Activated naive CD4-positive, alpha-beta T cell treated with anti-CD3 and anti-CD28 coated beads, Interleukin-2, amount 10 ng/mL, durations not matched to agents 7 days and 5 days (primary cell): Measurements from ENCODE around the gene CES2.

Source experiments
- CTCF ChIA-PET: fragments of 350-600 bp; sonication (Branson Sonifier 250); formaldehyde crosslinking; loops from one replicate; lab custom pipeline; 2021; ENCODE audit warnings: antibody characterized with exemption; lab: Charles Lee
- DNase-seq: peaks from one replicate; pipeline ENCODE4 v3.0.0-alpha.2; 2020
- H3K27ac Mint-ChIP-seq: one replicate; pipeline ENCODE4 v1.8.0; 2021; ENCODE audit warnings: mild to moderate bottlenecking, moderate library complexity, mixed read lengths
- H3K27me3 Mint-ChIP-seq: one replicate; pipeline ENCODE4 v1.8.0; 2021; ENCODE audit warnings: mild to moderate bottlenecking, mixed read lengths
- H3K36me3 Mint-ChIP-seq: one replicate; pipeline ENCODE4 v1.8.0; 2021; ENCODE audit warnings: mixed read lengths
- H3K4me1 Mint-ChIP-seq: one replicate; pipeline ENCODE4 v1.8.0; 2021; ENCODE audit warnings: mixed read lengths
- H3K4me3 Mint-ChIP-seq: one replicate; pipeline ENCODE4 v1.8.0; 2021; ENCODE audit warnings: mild to moderate bottlenecking, moderate library complexity, mixed read lengths
- H3K9me3 Mint-ChIP-seq: one replicate; pipeline ENCODE4 v1.8.0; 2021; ENCODE audit warnings: mixed read lengths

CES2 gene

GRCh38 chr16:66918803-66919568 lies 16.3 kb upstream of the CES2 start, which contains the start of gene CDH16:
TSS of gene CDH16 (minus strand) at chr16:66918885. CDS start at chr16:66918065, 820 bp downstream.
- Mint-ChIP-seq H3K4me3 (no peak within 1 kb of the TSS), H3K9me3 (no peaks in the 10 kb centered on the region), H3K27ac (no peak within 1 kb of the TSS), H3K27me3 (peaks cover 86% of the 10 kb centered on the region), H3K4me1 (peaks cover 4% of the 10 kb centered on the region), H3K36me3 (no peaks in the 10 kb centered on the region)
- DNase-seq: no peak
- CTCF ChIA-PET: interaction anchor here (1.4 to 6.4 kb wide), 5 partner anchors 9 to 29 kb away, joined by 3 to 36 read pairs (median 7); no protein-coding TSS in a partner anchor

GRCh38 chr16:66919569-66920298 lies 15.6 kb upstream of the CES2 start:
- CTCF ChIA-PET: interaction anchor here (1.4 to 6.4 kb wide), 4 partner anchors 9 to 28 kb away, joined by 3 to 36 read pairs (median 8); no protein-coding TSS in a partner anchor
- Mint-ChIP-seq H3K27me3 (peaks cover 91% of the 10 kb centered on the region), H3K4me3 (no peak overlapping the region), H3K4me1 (peaks cover 8% of the 10 kb centered on the region), H3K27ac (no peak overlapping the region), H3K36me3 (no peaks in the 10 kb centered on the region), H3K9me3 (no peaks in the 10 kb centered on the region)
- DNase-seq: no peak

DNA sequence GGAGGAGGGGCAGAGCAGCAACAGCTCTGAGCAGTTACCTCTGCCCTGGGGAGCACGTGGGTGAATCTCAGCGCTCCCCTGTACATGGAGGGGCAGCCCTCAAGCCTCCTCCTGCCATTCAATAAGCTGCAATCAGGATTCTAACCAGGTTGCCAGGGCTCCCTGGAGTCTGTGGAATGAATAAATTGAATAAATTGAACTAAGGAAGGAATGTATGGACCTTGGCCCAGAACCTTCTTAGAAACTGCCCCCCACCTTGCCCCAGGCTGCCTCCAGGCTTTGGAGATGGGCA lies 15.1 kb upstream of the CES2 start:
- Mint-ChIP-seq H3K27ac (no peak overlapping the region), H3K4me1 (peaks cover 9% of the 10 kb centered on the region), H3K36me3 (no peaks in the 10 kb centered on the region), H3K9me3 (no peaks in the 10 kb centered on the region), H3K4me3 (no peak overlapping the region), H3K27me3 (peaks cover 91% of the 10 kb centered on the region)
- CTCF ChIA-PET: interaction anchor here (1.4 to 6.4 kb wide), 3 partner anchors 8 to 27 kb away, joined by 3 to 36 read pairs (median 9); no protein-coding TSS in a partner anchor
- DNase-seq: no peak

DNA sequence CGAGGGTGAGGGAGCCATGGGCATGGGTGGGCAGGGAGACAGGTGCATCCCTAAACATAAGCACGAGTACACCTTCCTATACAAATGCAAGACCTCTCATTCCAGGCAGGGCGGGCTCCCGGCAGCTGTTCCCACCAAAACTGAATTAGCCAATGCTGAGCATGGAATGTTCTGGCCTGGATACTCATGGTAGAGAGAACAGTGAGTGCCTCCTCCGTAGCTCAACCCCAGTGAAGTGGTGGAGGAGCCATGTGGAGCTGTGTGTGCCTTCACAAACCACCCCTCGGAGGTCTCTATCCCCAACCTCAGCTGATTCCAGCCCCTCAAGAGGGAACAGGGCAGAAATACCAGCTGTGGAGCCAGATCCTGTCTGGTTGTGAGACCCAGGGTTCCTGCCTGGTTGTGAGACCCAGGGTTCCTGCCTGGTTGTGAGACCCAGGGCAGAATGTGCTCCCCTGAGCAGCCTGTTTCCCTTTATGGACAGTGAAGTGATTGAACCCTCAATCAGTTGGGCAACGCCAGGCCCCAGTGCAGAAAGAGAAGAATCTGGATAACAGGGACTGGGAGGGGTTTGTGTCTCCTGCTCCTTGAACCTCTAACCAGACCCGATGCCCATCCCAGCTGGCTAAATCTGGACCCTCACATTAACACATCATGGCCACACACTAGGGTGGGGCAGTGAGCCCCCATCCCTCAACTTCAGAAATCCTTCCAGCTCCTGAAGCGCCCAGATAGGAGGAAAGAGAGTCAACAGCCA lies 14.2 kb upstream of the CES2 start:
- no peak for DNase-seq
- Mint-ChIP-seq H3K27me3 (peaks cover 91% of the 10 kb centered on the region), H3K4me1 (peaks cover 16% of the 10 kb centered on the region), H3K9me3 (no peaks in the 10 kb centered on the region), H3K4me3 (no peak overlapping the region), H3K27ac (no peak overlapping the region), H3K36me3 (no peaks in the 10 kb centered on the region)
- CTCF ChIA-PET: interaction anchor here (0.9 to 6.4 kb wide), 3 partner anchors 10 to 27 kb away, joined by 3 to 36 read pairs (median 4); no protein-coding TSS in a partner anchor

DNA sequence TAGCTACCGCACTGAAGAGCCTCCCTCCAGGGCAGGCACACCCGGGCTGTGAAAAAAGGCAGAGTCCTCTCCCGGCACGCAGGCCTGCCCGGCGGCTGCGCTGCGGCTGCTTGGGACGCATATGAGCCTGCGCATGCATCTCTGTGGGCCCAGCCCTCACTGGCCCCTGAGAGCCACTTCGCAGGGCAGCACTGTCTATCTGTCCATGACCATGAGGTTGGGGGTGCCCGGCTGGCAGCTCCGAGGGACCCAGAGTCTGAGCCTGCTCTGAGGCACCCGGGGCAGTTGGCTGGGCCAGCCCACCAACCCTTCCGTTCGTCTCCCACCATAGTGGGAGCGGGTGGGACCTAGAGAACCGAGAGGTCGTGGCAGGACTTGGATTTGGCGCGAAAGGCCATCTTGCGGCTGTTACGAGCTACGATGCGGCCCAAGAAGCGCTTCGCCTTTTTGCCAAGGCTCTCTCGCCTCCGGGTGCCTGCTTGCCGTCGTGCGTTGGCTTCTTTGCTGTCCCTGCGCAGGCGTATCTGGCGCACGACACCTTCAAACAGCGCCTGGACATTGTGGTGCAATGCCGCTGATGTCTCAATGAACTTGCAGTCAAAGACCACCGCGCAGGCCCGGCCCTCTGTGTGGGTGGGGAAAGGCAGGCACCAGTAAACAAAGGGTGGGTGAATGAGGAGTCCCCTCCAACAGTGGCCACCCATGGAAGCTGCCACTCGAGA lies 13.4 kb upstream of the CES2 start:
- no peak overlapping the region for H3K4me3 Mint-ChIP-seq
- CTCF ChIA-PET: interaction anchor here (0.9 to 1.2 kb wide), 3 partner anchors 9 to 27 kb away, joined by 3 to 4 read pairs (median 3); no protein-coding TSS in a partner anchor
- peaks cover 16% of the 10 kb centered on the region for H3K4me1 Mint-ChIP-seq
- H3K9me3 Mint-ChIP-seq: no peaks in the 10 kb centered on the region
- H3K27ac Mint-ChIP-seq: no peak overlapping the region
- H3K36me3 Mint-ChIP-seq: no peaks in the 10 kb centered on the region
- no peak for DNase-seq
- peaks cover 95% of the 10 kb centered on the region for H3K27me3 Mint-ChIP-seq

DNA sequence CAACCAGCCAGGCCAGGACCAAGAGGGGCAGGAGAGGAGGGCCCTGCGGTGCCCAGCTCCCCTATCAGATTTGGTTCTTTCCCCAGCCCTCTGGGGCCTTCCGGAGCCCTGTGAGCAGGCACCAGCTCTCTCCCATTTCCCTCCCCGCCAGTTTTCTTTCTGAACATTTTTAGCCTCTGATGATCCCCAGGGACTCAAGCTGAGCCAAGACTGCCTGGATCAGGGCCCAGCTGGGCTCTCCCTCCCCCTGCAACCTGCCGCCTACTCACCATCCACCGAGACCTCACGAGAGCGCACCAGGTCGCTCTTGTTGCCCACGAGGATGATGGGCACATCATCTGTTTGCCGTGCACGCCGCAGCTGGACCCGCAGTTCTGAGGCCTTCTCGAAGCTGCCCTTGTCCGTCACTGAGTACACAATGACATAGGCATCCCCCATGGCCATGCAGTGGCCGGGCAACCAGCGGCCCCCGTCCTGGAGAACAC lies 12.0 kb upstream of the CES2 start:
- CTCF ChIA-PET: interaction anchor here (1.0 to 7.1 kb wide), 2 partner anchors 10 to 26 kb away, joined by 3 to 135 read pairs; no protein-coding TSS in a partner anchor
- peaks cover 19% of the 10 kb centered on the region for H3K4me1 Mint-ChIP-seq
- no peak overlapping the region for H3K4me3 Mint-ChIP-seq
- no peaks in the 10 kb centered on the region for H3K9me3 Mint-ChIP-seq
- H3K27me3 Mint-ChIP-seq: peaks cover 91% of the 10 kb centered on the region
- DNase-seq: no peak
- no peak overlapping the region for H3K27ac Mint-ChIP-seq
- no peaks in the 10 kb centered on the region for H3K36me3 Mint-ChIP-seq

DNA sequence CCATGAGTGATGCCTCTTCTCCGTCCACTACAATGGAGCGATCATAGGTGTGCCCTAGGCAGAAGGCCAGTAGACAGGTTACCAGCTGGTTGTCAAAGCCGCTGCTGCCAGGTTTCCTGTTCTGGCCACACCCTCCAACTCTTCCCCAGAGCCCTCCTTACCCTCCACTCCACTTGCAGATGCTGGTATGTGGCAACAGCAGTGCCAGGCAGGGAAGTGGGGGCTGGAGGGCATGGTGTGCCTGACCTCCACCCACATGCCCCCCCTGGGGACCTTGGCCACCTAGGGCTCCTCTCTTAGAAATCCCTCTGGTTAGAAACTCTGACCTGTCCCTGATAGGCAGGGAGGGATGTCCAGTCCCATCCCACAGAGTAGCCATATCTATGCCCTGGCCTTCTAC lies 11.4 kb upstream of the CES2 start:
- Mint-ChIP-seq H3K4me1 (peaks cover 19% of the 10 kb centered on the region), H3K36me3 (no peaks in the 10 kb centered on the region), H3K9me3 (no peaks in the 10 kb centered on the region), H3K4me3 (no peak overlapping the region), H3K27ac (no peak overlapping the region), H3K27me3 (peaks cover 87% of the 10 kb centered on the region)
- CTCF ChIA-PET: interaction anchor here (1.0 to 7.1 kb wide), 2 partner anchors 10 to 27 kb away, joined by 3 to 135 read pairs; no protein-coding TSS in a partner anchor
- DNase-seq: no peak

GRCh38 chr16:66924527-66925321 lies 10.6 kb upstream of the CES2 start:
- DNase-seq: peak; percentile 60
- no peak overlapping the region for H3K27ac Mint-ChIP-seq

DNA sequence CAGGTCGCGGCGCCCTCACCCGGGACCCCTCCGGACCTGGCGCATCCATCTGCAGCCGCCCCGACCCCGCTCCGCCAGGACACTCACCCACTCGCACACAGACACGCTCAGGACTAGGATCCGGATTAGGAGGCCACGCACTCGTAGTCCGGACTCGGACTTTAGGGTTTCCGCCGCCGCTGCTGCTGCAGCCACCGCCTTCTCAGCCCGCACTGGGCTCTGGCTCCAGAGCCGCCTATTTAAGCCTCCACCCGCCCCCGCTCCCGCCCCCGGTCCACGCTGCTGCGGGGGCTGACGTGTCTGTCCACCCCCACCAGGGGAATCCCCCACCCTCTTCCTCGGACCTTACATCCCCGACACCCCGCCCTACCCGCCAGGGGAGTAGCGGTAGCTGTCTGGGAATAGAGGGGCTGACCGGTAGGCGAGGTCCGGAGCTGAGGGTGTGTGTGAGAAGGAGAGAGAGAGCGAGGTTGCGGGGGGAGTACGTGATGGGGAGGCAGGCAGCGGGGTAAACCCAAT lies 9.9 kb upstream of the CES2 start, which contains the start of gene RRAD:
RRAD (minus strand) TSS at position 214 of the 519 bp plus-strand sequence. CDS start 356 bp downstream, outside the sequence.
- H3K36me3 Mint-ChIP-seq: no peaks in the 10 kb centered on the region
- DNase-seq: no peak
- peak within 1 kb of the TSS; percentile 51 for H3K4me3 Mint-ChIP-seq
- H3K27me3 Mint-ChIP-seq: peaks cover 72% of the 10 kb centered on the region
- CTCF ChIA-PET: interaction anchor here (0.8 to 7.1 kb wide), 4 partner anchors 15 to 53 kb away, joined by 3 to 135 read pairs (median 4); partner anchors contain the start of gene CES3
- H3K9me3 Mint-ChIP-seq: no peaks in the 10 kb centered on the region
- no peak within 1 kb of the TSS for H3K27ac Mint-ChIP-seq
- peaks cover 19% of the 10 kb centered on the region for H3K4me1 Mint-ChIP-seq

More at GRCh38 chr16:66924527-66925321, 10.6 kb upstream of the CES2 start:
- CTCF ChIA-PET: interaction anchor here (0.8 to 7.1 kb wide), 3 partner anchors 28 to 52 kb away, joined by 3 to 135 read pairs (median 4); no protein-coding TSS in a partner anchor
- no peaks in the 10 kb centered on the region for H3K36me3 Mint-ChIP-seq
- peak overlapping the region; percentile 18 for H3K4me3 Mint-ChIP-seq
- H3K27me3 Mint-ChIP-seq: peaks cover 78% of the 10 kb centered on the region
- H3K9me3 Mint-ChIP-seq: no peaks in the 10 kb centered on the region
- H3K4me1 Mint-ChIP-seq: peaks cover 19% of the 10 kb centered on the region

GRCh38 chr16:66926171-66926947 lies 9.0 kb upstream of the CES2 start:
- CTCF ChIA-PET: interaction anchor here (0.8 to 7.1 kb wide), 5 partner anchors 8 to 35 kb away, joined by 3 to 135 read pairs (median 4); partner anchors contain the start of gene CES3
- H3K27ac Mint-ChIP-seq: no peak overlapping the region
- DNase-seq: no peak

DNA sequence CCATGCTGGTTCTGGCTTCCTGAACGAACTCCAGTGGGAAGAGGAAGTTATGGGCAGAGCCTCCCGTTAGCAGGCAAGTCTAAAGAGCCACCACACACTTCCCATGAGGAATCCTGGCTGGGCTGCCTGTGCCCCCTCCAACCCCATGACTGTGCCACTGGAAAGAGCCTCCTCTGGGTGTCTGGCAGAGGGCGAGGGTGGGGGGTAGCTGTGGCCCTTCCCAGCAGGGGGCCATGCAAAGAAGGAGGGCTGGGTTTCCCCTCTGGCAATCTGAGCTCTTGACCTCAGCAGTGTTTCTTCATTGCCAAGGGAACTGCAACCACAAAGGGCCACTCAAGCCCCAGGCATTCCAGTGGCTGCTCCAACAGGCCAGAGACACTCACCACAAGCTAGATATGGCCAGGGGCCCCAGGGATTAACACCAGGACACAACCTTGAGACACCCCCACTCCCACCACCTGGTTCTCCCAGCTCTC lies 8.3 kb upstream of the CES2 start:
- peaks cover 7% of the 10 kb centered on the region for H3K36me3 Mint-ChIP-seq
- CTCF ChIA-PET: interaction anchor here (0.9 to 7.1 kb wide), 3 partner anchors 9 to 30 kb away, joined by 3 to 135 read pairs (median 4); no protein-coding TSS in a partner anchor
- H3K27me3 Mint-ChIP-seq: peaks cover 55% of the 10 kb centered on the region
- H3K4me3 Mint-ChIP-seq: no peak overlapping the region
- H3K27ac Mint-ChIP-seq: no peak overlapping the region
- no peaks in the 10 kb centered on the region for H3K9me3 Mint-ChIP-seq
- peaks cover 23% of the 10 kb centered on the region for H3K4me1 Mint-ChIP-seq
- no peak for DNase-seq

More at GRCh38 chr16:66926171-66926947, 9.0 kb upstream of the CES2 start:
- Mint-ChIP-seq H3K4me1 (peaks cover 19% of the 10 kb centered on the region), H3K27me3 (peaks cover 62% of the 10 kb centered on the region), H3K36me3 (peaks cover 2% of the 10 kb centered on the region), H3K4me3 (no peak overlapping the region), H3K9me3 (no peaks in the 10 kb centered on the region)
